SJSA1 (cell line): Measurements from ENCODE around the gene KLF13. TPM values are rescaled to one million over a fixed set of nuclear protein-coding genes. Genes with fewer than 3 reads are reported as not detected.
A peak's percentile ranks its signal among the peaks of the same experiment; 100 is the strongest.

Source experiments
- DNase-seq, 2 experiments: peaks; one replicate each; pipeline ENCODE4 v3.0.0-alpha.2; 2015 to 2020; ENCODE audit warnings: low spot score in 2 of 2, low read depth in 1 of 2
- H3K27ac ChIP-seq: fragments of 250-450 bp; sonication (Bioruptor Pico); 2 replicates; pipeline ENCODE4 v1.5.1; 2020; ENCODE audit warnings: mild to moderate bottlenecking, moderate library complexity
- H3K27me3 ChIP-seq: fragments of 250-450 bp; sonication (Bioruptor Pico); replicated peaks from 2 replicates; pipeline ENCODE4 v1.5.1; 2020; ENCODE audit warnings: mild to moderate bottlenecking, moderate library complexity
- H3K36me3 ChIP-seq: fragments of 250-450 bp; sonication (Bioruptor Pico); 2 replicates; pipeline ENCODE4 v1.5.1; 2020; ENCODE audit warnings: mild to moderate bottlenecking
- H3K4me1 ChIP-seq: fragments of 250-450 bp; sonication (Bioruptor Pico); replicated peaks from 2 replicates; pipeline ENCODE4 v1.6.1; 2021; ENCODE audit warnings: mild to moderate bottlenecking
- H3K4me3 ChIP-seq: fragments of 250-450 bp; sonication (Bioruptor Pico); 2 replicates; pipeline ENCODE4 v1.5.1; 2020; ENCODE audit warnings: mild to moderate bottlenecking
- H3K9me3 ChIP-seq: fragments of 250-450 bp; sonication (Bioruptor Pico); replicated peaks from 2 replicates; pipeline ENCODE4 v1.5.1; 2020; ENCODE audit warnings: mild to moderate bottlenecking
- total RNA-seq: library from RNA; depleted of rRNA; stranded (reverse); fragments of >200 nt; shearing (Covaris generic); gene quantifications from 2 replicates; pipeline ENCODE4 v1.2.3, GENCODE V29; 2014

The KLF13 gene
- total RNA-seq, 1 experiment from 2014 or later = 60.4 TPM

GRCh38 chr15:31294067-31294466 lies 32.6 kb upstream of the KLF13 start:
- DNase-seq = no peak
- Histone ChIP-seq H3K4me3 (no peak overlapping the region), H3K27ac (no peak overlapping the region), H3K36me3 (no peaks in the 10 kb centered on the region), H3K4me1 (no peaks in the 10 kb centered on the region), H3K9me3 (no peaks in the 10 kb centered on the region), H3K27me3 (0 out of 2 replicates have a peak, but pooled peaks cover 12% of the 10 kb centered on the region)

- peak in 1 of 2 experiments; percentile 35 for DNase-seq
- H3K27me3 ChIP-seq = 0 out of 2 replicates have a peak, but pooled peaks cover 7% of the 10 kb centered on the region
- no peak overlapping the region for H3K27ac ChIP-seq
- no peaks in the 10 kb centered on the region for H3K4me1 ChIP-seq
- H3K9me3 ChIP-seq = no peaks in the 10 kb centered on the region
- H3K4me3 ChIP-seq = no peak overlapping the region
- H3K36me3 ChIP-seq = no peaks in the 10 kb centered on the region
These were observed 31.0 kb upstream of the KLF13 start for GRCh38 chr15:31295658-31296057.

GRCh38 chr15:31296219-31296645 lies 30.4 kb upstream of the KLF13 start:
- Histone ChIP-seq H3K36me3 (no peaks in the 10 kb centered on the region), H3K27me3 (0 out of 2 replicates have a peak, but pooled peaks cover 4% of the 10 kb centered on the region)
- DNase-seq = no peak

GRCh38 chr15:31296646-31297574 lies 29.7 kb upstream of the KLF13 start:
- no peak overlapping the region for H3K27ac ChIP-seq
- no peaks in the 10 kb centered on the region for H3K9me3 ChIP-seq
- peak in 1 of 2 experiments; percentile 31 for DNase-seq
- H3K4me1 ChIP-seq = no peaks in the 10 kb centered on the region
- 0 out of 2 replicates have a peak, but pooled peaks cover 2% of the 10 kb centered on the region for H3K27me3 ChIP-seq
- no peak overlapping the region for H3K4me3 ChIP-seq
- H3K36me3 ChIP-seq = no peaks in the 10 kb centered on the region

More at GRCh38 chr15:31296219-31296645, 30.4 kb upstream of the KLF13 start:
- Histone ChIP-seq H3K4me3 (no peak overlapping the region), H3K9me3 (no peaks in the 10 kb centered on the region), H3K27ac (no peak overlapping the region), H3K4me1 (no peaks in the 10 kb centered on the region)

GRCh38 chr15:31297575-31298456 lies 28.8 kb upstream of the KLF13 start:
- H3K27ac ChIP-seq = no peak overlapping the region
- no peak for DNase-seq
- H3K36me3 ChIP-seq = no peaks in the 10 kb centered on the region
- no peaks in the 10 kb centered on the region for H3K4me1 ChIP-seq
- H3K4me3 ChIP-seq = no peak overlapping the region
- H3K9me3 ChIP-seq = no peaks in the 10 kb centered on the region
- no peaks in the 10 kb centered on the region for H3K27me3 ChIP-seq

- H3K4me1 ChIP-seq = no peaks in the 10 kb centered on the region
- H3K36me3 ChIP-seq = no peaks in the 10 kb centered on the region
- no peaks in the 10 kb centered on the region for H3K27me3 ChIP-seq
- H3K9me3 ChIP-seq = no peaks in the 10 kb centered on the region
- H3K27ac ChIP-seq = no peak overlapping the region
- peak in 1 of 2 experiments; percentile 38 for DNase-seq
- H3K4me3 ChIP-seq = no peak overlapping the region
These were observed 27.9 kb upstream of the KLF13 start for GRCh38 chr15:31298707-31299172.

GRCh38 chr15:31300208-31300661 lies 26.4 kb upstream of the KLF13 start:
- H3K9me3 ChIP-seq = no peaks in the 10 kb centered on the region
- H3K4me3 ChIP-seq = no peak overlapping the region
- DNase-seq = no peak
- H3K36me3 ChIP-seq = no peaks in the 10 kb centered on the region
- H3K4me1 ChIP-seq = no peaks in the 10 kb centered on the region
- no peaks in the 10 kb centered on the region for H3K27me3 ChIP-seq
- H3K27ac ChIP-seq = no peak overlapping the region

GRCh38 chr15:31300981-31301672 lies 25.5 kb upstream of the KLF13 start:
- H3K27ac ChIP-seq = no peak overlapping the region
- H3K9me3 ChIP-seq = no peaks in the 10 kb centered on the region
- no peaks in the 10 kb centered on the region for H3K27me3 ChIP-seq
- no peaks in the 10 kb centered on the region for H3K36me3 ChIP-seq
- DNase-seq = peak in 1 of 2 experiments; percentile 33
- H3K4me3 ChIP-seq = no peak overlapping the region
- no peaks in the 10 kb centered on the region for H3K4me1 ChIP-seq

GRCh38 chr15:31301673-31301990 lies 25.0 kb upstream of the KLF13 start:
- no peak for DNase-seq
- H3K4me3 ChIP-seq = no peak overlapping the region
- no peaks in the 10 kb centered on the region for H3K36me3 ChIP-seq
- H3K9me3 ChIP-seq = no peaks in the 10 kb centered on the region
- no peaks in the 10 kb centered on the region for H3K27me3 ChIP-seq
- no peak overlapping the region for H3K27ac ChIP-seq
- H3K4me1 ChIP-seq = no peaks in the 10 kb centered on the region

- no peak overlapping the region for H3K27ac ChIP-seq
- no peaks in the 10 kb centered on the region for H3K4me1 ChIP-seq
- peak in 1 of 2 experiments; percentile 36 for DNase-seq
- no peaks in the 10 kb centered on the region for H3K36me3 ChIP-seq
- no peak overlapping the region for H3K4me3 ChIP-seq
- H3K27me3 ChIP-seq = no peaks in the 10 kb centered on the region
- no peaks in the 10 kb centered on the region for H3K9me3 ChIP-seq
These were observed 24.5 kb upstream of the KLF13 start for GRCh38 chr15:31302029-31302657.

GRCh38 chr15:31302778-31303725 lies 23.6 kb upstream of the KLF13 start:
- no peaks in the 10 kb centered on the region for H3K36me3 ChIP-seq
- DNase-seq = peak in 1 of 2 experiments; percentile 37

More at GRCh38 chr15:31302778-31303725, 23.6 kb upstream of the KLF13 start:
- no peak overlapping the region for H3K27ac ChIP-seq
- H3K4me3 ChIP-seq = no peak overlapping the region
- H3K4me1 ChIP-seq = no peaks in the 10 kb centered on the region
- H3K9me3 ChIP-seq = no peaks in the 10 kb centered on the region
- H3K27me3 ChIP-seq = no peaks in the 10 kb centered on the region
